Parathyroid adenoma (tissue), 2 donors: ENCODE data around the gene NEK6.

Experiments
- H2AFZ ChIP-seq: fragments of 300-600 bp; sonication (generic); one replicate; pipeline ENCODE4 v1.7.0; 2017; ENCODE audit warnings: antibody characterized with exemption, mild to moderate bottlenecking
- H3K27ac ChIP-seq: fragments of 300-600 bp; sonication (generic); one replicate; pipeline ENCODE4 v1.7.0; 2017
- H3K27me3 ChIP-seq: fragments of 300-600 bp; sonication (generic); one replicate; pipeline ENCODE4 v1.7.0; 2017; ENCODE audit warnings: low read length; ENCODE audit not compliant: control insufficient read depth, insufficient read depth
- H3K36me3 ChIP-seq: fragments of 300-600 bp; sonication (generic); one replicate; pipeline ENCODE4 v1.7.0; 2017; ENCODE audit warnings: low read length; ENCODE audit not compliant: control insufficient read depth, insufficient read depth
- H3K4me1 ChIP-seq: fragments of 300-600 bp; sonication (generic); one replicate; pipeline ENCODE4 v1.7.0; 2017; ENCODE audit warnings: control low read depth
- H3K4me2 ChIP-seq: fragments of 300-600 bp; sonication (generic); one replicate; pipeline ENCODE4 v1.7.0; 2017; ENCODE audit warnings: low read length
- H3K4me3 ChIP-seq: fragments of 300-600 bp; sonication (generic); one replicate; pipeline ENCODE4 v1.7.0; 2017; ENCODE audit warnings: low read depth, low read length
- H3K79me2 ChIP-seq: fragments of 300-600 bp; sonication (generic); one replicate; pipeline ENCODE4 v1.7.0; 2017; ENCODE audit warnings: control low read depth
- H3K9ac ChIP-seq: fragments of 300-600 bp; sonication (generic); one replicate; pipeline ENCODE4 v1.7.0; 2017; ENCODE audit warnings: mild to moderate bottlenecking
- H3K9me3 ChIP-seq: fragments of 300-600 bp; sonication (generic); one replicate; pipeline ENCODE4 v1.7.0; 2017; ENCODE audit warnings: low read length; ENCODE audit not compliant: control insufficient read depth
- TF ChIP-seq, protein P1 (sequence below): fragments of 300-600 bp; sonication (generic); IDR thresholded peaks from one replicate; pipeline ENCODE4 v1.7.0; 2017; ENCODE audit warnings: antibody characterized with exemption, mild to moderate bottlenecking
- donor health status: primary hyperparathyroidism.

The NEK6 gene

DNA sequence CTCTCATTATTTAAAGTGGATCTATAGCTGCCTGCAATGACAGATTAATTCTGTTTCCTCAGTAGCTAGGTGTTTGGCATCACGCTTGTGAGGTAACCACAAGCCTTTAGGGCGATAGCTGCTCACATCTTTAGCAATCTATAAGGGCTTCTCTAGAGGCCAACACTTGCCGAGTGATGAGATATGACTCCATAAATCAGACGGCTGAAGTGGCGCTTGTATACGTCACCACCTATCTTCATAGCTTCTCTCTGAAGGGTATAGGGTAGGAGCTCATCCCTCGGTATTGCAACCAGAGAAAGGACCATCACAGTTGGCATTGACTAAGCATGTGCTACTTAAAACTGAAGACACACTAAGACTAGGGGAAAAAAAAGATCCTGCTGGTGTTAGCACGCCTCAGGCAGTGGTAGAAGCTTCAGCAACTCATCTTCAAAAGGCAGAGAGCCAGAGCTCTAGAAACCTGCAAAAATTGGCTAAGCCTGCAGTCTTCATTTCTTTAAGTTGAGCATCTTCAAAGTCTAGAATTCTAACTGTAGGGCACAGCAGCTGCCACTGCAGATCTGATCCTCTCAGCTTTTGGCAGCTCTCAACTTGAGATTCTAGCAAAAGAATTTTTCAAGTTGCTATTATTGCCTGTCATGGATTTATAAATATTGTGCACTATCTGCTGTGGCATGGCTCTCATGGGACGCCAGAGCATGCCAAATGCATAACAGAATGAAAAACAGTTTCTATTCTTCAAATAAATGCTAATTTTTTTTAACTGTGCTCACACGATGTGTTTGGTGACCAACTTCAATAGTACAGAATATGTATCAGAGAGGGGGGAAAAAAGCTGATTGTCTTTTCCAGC is 120.0 kb downstream of the NEK6 start:
- H3K36me3 ChIP-seq: no peaks in the 10 kb centered on the region
- H3K27ac ChIP-seq: no peak overlapping the region

DNA sequence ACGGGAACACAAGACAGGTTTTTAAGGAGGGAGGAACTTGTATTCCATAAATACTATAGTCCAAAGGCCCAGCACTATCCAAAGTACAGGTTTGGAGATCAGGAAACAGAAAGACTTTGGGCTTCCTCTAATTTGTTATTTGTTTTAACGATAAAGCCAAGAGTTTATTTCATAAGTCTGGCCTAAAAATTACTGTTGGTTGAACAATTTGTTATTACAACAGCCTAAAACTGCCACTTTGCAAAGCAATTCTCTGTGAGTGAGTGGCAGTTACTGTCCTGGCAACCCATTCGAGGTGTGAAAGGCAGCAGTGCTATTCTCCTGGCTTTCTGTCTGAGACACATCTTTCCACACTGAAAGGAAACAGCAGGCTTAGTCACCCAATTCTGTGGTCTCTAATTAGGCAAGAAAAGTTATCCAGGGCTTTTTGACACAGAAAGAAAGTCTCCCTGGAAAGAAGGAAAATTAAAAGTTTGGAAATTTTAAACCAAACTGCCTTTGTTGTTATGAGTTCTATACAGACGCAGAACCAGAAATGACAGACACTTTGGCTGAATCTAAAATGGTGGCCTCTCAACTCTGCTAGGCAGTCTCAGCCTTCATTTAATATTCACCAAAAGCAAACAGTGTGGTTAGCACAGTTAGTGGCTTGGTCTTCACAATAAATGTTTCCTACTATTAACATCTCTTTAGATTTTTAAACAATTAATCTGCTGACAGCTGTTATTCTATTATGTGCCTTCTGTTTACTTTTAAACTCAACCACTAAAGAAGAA is 123.6 kb downstream of the NEK6 start:
- TF ChIP-seq, protein P1, sequence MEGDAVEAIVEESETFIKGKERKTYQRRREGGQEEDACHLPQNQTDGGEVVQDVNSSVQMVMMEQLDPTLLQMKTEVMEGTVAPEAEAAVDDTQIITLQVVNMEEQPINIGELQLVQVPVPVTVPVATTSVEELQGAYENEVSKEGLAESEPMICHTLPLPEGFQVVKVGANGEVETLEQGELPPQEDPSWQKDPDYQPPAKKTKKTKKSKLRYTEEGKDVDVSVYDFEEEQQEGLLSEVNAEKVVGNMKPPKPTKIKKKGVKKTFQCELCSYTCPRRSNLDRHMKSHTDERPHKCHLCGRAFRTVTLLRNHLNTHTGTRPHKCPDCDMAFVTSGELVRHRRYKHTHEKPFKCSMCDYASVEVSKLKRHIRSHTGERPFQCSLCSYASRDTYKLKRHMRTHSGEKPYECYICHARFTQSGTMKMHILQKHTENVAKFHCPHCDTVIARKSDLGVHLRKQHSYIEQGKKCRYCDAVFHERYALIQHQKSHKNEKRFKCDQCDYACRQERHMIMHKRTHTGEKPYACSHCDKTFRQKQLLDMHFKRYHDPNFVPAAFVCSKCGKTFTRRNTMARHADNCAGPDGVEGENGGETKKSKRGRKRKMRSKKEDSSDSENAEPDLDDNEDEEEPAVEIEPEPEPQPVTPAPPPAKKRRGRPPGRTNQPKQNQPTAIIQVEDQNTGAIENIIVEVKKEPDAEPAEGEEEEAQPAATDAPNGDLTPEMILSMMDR: no peak
- H3K36me3 ChIP-seq: no peaks in the 10 kb centered on the region
- no peak overlapping the region for H3K4me2 ChIP-seq
- no peaks in the 10 kb centered on the region for H3K4me1 ChIP-seq
- H3K4me3 ChIP-seq: no peak overlapping the region
- H3K9me3 ChIP-seq: no peaks in the 10 kb centered on the region
- no peak overlapping the region for H3K9ac ChIP-seq
- no peak overlapping the region for H2AFZ ChIP-seq
- H3K27me3 ChIP-seq: no peaks in the 10 kb centered on the region
- H3K27ac ChIP-seq: no peak overlapping the region
- H3K79me2 ChIP-seq: peaks cover 7% of the 10 kb centered on the region

More for the DNA sequence above, 120.0 kb downstream of the NEK6 start:
- Histone ChIP-seq H3K4me3 (no peak overlapping the region), H3K4me1 (no peaks in the 10 kb centered on the region), H3K27me3 (no peaks in the 10 kb centered on the region), H2AFZ (no peak overlapping the region), H3K9ac (no peak overlapping the region), H3K9me3 (no peaks in the 10 kb centered on the region), H3K4me2 (no peak overlapping the region), H3K79me2 (peaks cover 13% of the 10 kb centered on the region)
- TF ChIP-seq, protein P1: no peak

DNA sequence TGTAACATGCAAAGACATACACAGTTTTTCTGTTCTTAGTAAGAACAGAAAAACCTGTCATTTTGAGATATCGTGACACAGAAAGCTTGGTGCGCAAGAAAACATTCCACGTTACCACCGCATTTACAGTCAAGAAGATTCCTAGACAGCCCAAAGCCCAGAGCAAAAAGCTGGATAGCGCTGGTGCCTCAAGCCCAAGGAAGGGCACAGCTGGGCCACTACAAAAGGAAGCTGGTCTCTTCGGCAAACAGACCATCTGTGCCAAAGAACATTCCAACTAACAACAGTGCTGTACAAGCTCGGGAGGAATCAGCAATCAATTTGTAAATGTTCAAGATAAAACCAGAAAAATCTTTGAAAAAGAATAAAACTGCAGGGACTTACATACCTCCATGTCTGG is 126.5 kb downstream of the NEK6 start:
- H3K9me3 ChIP-seq: no peaks in the 10 kb centered on the region
- TF ChIP-seq, protein P1: no peak
- H3K9ac ChIP-seq: no peak overlapping the region
- H2AFZ ChIP-seq: no peak overlapping the region
- no peak overlapping the region for H3K27ac ChIP-seq
- H3K4me3 ChIP-seq: no peak overlapping the region
- H3K4me2 ChIP-seq: no peak overlapping the region
- no peaks in the 10 kb centered on the region for H3K27me3 ChIP-seq
- no peaks in the 10 kb centered on the region for H3K4me1 ChIP-seq
- H3K36me3 ChIP-seq: no peaks in the 10 kb centered on the region
- peaks cover 19% of the 10 kb centered on the region for H3K79me2 ChIP-seq

DNA sequence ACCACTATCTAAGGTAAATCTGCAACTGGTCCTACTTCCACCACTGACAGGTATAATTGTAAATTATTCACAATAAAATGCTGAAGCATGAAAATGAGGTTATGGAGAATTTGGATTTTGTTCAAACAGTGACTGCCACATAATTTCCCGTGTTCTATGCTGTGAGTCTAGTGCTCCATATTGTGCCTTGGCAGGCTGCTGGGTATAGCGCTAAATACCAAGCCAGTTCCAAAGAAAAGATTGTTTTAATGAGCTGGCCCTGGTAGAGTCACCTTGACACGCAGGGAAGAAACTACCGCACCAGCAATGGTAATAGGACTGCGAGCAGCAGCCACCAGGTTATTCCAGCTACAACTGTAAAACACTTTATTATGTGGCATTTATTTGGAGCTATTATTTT is 127.1 kb downstream of the NEK6 start:
- no peak overlapping the region for H3K27ac ChIP-seq
- TF ChIP-seq, protein P1: no peak
- no peak overlapping the region for H3K4me2 ChIP-seq
- no peaks in the 10 kb centered on the region for H3K9me3 ChIP-seq
- peaks cover 20% of the 10 kb centered on the region for H3K79me2 ChIP-seq
- H3K36me3 ChIP-seq: no peaks in the 10 kb centered on the region
- no peaks in the 10 kb centered on the region for H3K27me3 ChIP-seq
- no peak overlapping the region for H2AFZ ChIP-seq
- H3K4me3 ChIP-seq: no peak overlapping the region
- H3K9ac ChIP-seq: no peak overlapping the region
- no peaks in the 10 kb centered on the region for H3K4me1 ChIP-seq
